GM19328 (cell line): ENCODE results near the gene GNMT.

Source experiments
- ATAC-seq: cut with Tn5 transposase; IDR thresholded peaks from one replicate; pipeline ENCODE4 v1.9.1; 2021; ENCODE audit warnings: mild to moderate bottlenecking, moderate library complexity; ENCODE audit not compliant: unreplicated experiment

Gene GNMT

DNA sequence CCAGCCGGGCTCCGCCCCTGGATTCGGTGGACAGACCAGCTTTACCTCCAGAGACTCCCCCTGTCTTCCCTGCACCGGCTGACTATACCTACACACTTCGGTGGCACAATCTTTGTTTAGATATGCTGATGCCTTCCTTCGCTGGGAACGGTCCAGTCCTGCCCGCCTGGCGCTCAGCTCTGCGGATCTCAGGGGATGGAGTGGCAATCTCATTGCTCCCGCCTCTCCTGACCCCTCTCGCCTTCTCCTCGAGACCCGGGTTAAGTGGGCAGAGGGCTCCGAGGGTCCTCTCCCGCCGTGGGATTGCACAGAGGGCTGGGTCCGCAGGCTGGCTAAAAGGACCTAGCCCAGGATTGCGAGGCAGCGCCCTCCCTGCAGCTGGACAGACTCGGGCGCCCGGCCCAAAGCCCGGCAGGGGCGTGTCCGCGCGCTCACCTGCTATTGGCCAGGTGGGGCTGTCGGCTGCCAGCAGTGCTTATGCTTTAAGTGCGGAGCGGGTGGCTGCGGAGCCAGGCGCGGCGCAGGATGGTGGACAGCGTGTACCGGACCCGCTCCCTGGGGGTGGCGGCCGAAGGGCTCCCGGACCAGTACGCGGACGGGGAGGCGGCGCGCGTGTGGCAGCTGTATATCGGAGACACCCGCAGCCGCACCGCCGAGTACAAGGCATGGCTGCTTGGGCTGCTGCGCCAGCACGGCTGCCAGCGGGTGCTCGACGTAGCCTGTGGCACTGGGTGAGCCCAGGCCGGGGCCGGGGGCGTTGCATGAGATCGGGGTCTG, at the start of gene GNMT:
GNMT (plus strand) TSS at position 512 of the 777 bp plus-strand sequence; CDS start at position 526, 14 bp downstream.
- ATAC-seq, result no peak

DNA sequence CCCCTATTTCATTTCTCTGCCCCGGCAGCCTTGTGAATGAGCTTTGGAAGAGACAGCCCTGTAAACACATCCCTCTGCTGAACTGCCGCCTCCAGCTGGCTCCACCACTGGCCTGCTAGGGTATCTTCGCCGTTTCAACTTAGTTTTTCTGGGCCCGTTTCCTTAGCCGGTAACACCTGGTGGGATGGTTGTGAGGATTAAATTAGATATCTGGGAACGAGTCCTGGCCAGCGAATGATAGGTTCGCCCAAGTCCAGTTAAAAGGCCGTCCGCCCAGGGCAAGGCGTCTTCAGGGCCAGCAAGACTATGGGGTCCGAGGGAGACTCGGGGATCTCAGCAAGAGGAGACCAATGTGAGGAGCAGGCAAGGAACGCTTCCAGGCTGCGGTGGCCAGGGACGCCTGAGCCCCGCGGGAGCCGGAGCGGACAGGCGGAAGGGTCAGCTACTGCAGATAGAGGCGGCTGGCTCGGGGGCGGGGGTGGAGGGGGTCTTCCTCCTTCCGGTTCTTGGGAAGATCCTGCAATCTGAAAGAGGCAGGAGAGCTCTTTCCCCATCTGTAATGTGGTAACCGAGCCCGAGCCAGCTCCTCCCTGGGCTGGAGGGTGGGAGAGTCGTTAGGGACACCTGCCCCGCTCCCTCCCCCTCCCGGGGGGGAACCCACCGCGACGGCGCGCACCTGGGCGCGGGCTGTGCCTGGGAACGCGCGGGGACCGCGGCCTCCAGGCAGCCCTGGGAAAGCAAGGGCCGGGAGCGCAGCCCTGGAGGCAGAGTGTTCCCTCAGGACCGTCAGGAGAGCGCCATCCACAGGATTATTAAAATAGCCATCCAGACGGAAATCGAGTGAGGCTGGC, 49.2 kb upstream of the GNMT start:
- no peak for ATAC-seq

DNA sequence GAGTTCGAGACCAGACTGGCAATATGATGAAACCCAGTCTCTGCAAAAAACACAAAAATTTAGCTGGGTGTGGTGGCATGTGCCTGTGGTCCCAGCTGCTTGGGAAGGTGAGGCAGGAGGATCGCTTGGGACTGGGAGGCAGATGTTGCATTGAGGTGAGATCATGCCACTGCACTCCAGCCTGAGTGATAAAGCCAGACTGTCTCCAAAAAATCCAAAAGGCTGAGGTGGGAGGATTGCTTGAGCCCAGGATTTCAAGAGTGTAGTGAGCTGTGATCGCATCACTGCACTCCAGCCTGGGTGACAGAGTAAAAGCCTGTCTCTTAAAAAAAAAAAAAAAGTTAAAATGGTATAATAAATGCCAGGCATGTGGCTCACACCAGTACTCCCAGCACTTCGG, 46.0 kb upstream of the GNMT start:
- no peak for ATAC-seq

DNA sequence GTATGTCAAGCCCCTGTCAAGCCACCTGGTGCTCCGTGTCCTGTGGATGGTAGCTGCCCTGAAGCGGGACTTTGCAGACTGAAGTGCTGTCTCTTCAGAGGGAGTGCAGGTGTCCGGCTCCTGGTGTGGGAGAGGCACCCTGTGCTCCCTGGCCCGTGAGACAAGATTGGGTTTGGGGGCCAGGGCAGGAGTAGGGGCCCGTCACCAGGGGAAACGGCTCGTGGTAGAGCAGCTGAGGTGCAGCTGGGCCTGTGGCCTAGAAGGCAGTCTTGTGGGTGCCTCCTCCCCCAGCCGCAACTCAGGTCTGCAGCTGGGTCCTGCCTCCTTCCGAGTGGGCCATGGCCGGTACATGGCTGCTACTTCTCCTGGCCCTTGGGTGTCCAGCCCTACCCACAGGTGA, 44.8 kb upstream of the GNMT start, which contains the start of gene PTCRA:
PTCRA (plus strand) TSS at position 322 of the 400 bp plus-strand sequence; CDS start at position 339, 17 bp downstream.
- no peak for ATAC-seq

DNA sequence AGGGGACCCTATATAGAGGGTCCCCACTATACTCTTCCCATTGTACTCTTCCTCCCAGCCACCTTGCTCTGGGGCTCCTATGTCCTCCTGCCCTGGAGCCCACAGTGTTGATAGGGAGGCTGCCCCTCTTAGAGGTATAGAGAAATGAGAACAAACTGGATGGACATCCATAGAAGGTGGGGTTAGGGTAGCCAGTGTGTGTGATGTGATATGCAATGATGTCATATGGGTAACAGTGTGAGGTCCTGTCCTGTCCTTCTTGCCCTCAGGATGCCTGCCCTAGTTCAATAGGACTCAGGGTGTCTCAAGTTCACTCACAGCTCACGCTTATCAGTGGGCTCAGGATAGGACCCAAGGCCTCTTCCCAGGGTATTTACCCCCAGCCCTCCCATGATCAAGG, 44.3 kb upstream of the GNMT start:
- ATAC-seq, result no peak

DNA sequence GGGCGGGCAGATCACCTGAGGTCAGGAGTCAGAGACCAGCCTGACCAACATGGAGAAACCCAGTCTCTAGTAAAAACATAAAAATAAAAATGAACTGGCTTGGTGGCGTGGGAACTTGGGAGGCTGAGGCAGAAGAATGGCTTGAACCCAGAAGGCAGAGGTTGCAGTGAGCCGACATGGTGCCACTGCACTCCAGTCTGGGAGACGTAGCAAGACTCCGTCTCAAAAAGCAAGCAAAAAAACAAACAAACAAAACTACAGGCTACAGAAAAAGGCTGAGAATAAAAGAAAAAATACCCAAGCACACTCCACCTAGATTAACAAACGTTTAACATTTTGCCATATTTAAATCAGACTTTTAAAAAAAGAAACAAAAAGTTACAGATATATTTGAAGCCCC, 38.8 kb upstream of the GNMT start:
- ATAC-seq, result no peak

DNA sequence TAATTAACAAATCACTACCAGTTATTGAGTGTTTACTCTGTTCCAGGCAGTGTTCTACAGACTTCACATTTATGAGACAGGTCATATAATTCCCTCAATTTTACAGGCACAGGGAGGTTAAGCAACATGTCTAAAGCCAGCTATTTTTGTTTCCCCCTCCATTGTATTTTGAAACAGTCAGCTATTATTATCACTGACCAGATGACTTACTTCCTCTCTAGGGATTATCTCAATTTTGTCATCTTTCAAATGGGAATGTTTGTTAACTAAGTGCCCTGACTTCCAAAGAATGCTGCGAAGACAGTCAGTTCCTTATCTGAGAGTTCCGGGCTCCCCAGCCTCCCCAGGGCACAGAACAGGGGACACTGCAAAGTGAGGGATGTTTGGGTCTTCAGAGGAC, 36.9 kb upstream of the GNMT start:
- no peak for ATAC-seq

DNA sequence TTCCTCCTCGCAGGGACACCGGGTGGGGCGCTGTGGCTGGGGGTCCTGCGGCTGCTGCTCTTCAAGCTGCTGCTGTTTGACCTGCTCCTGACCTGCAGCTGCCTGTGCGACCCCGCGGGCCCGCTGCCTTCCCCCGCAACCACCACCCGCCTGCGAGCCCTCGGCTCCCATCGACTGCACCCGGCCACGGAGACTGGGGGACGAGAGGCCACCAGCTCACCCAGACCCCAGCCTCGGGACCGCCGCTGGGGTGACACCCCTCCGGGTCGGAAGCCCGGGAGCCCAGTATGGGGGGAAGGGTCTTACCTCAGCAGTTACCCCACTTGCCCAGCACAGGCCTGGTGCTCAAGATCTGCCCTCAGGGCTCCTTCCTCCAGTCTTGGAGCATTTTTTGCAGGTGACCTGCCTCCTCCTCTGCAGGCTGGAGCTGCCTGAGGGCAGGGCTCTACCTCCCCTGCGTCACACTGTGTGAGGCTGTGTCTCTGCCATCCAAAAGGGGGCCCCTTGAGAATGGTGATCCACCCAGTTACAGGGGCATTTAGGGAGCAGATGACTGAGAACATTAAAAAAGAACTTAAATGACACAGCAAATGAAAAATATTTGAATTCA, 35.2 kb upstream of the GNMT start:
- no peak for ATAC-seq

DNA sequence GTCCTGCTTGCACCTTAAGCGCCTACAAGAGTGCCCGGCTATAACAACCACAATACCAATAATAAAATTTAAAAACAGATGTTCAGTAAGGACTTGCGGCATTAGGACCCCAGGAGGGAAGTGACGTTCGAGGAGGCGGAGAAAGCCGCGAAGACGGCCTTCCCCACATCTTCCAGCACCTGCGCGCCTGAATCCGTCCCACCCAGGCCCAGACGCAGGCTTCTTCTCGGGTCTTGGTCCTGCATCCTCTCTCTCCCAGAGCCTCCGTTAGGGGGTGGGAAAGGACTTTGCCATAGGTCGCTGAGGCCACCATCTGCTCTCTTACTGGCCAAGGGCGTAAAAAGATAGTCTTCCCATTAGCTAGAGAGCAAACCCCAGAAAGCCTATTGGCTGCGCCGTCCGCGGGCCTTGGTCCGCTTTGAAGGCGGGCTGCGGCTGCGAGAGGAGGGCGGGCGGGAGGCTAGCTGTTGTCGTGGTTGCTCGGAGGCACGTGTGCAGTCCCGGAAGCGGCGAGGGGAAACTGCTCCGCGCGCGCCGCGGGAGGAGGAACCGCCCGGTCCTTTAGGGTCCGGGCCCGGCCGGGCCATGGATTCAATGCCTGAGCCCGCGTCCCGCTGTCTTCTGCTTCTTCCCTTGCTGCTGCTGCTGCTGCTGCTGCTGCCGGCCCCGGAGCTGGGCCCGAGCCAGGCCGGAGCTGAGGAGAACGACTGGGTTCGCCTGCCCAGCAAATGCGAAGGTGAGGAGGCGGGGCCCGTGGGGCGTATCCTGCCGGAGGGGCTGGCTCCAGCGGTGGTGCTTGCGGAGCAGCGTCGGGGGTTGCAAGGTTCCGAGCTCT, 31.4 kb upstream of the GNMT start, which contains the start of gene CNPY3:
CNPY3 (plus strand) TSS at position 495 of the 835 bp plus-strand sequence; CDS start at position 586, 91 bp downstream.
- peak; percentile 80 for ATAC-seq

DNA sequence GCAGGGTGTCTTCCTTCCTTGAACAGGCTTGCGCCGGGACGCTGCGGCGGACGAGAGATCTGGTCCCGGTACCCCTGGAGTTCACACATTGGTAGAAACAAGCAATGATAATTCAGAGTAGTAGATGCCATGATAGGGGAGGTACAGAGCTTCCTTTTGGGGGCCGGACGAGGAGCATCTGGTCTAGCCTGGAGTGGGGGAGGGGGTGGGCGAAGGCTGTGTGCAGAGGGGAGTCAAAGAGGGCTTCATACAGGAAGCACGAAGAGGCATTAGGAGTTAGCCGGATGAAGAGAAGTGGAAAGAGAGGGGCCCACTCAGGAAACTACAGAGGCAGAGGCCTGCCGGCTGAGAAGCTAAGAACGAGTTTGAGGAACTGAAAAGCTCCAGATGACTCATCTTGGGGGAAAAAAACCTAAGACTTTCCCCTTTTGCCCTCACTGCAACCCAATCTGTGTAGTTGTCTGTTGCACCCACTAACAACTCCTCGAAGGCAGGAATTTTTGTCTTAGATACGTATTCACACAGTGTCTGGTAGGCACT, 30.7 kb upstream of the GNMT start:
- peak; percentile 33 for ATAC-seq

DNA sequence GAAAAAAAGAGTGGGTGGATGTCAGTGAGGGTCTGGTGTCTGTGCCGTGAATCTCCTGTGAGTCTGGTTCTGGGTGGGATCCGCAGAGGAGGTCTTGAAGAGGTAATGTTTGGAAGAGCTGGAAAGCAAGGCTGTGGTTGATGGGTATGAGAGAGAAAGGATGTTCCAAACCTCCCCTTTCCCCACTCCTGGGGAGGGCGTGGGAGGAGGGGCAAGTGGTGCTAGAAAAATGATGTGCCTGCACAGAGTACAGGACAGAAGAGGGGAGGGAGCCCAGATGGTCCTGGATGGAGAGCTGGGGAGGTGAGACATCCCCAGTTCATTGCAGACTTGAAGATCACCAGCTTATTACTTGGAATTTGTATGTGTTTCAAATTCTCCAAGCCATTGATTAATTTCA, 28.1 kb upstream of the GNMT start:
- no peak for ATAC-seq

DNA sequence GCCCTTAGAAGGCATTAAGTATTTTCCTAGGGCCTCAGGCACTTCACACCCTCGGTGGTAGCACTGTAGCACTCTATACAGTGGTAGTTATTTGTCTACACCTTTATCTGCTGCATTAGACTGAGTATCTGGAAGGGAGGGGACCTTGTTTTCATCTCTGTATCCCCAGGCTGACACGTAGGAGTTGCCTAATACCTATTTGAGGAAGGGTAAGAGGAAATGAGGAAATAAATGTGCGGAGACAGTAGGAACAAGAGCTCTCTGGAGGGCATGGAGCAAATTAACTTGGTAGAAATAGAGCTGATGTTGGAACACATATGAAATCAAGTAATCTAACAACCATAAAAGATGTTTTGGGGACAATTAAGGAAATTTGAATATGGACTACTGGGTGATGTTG, 27.3 kb upstream of the GNMT start:
- no peak for ATAC-seq

DNA sequence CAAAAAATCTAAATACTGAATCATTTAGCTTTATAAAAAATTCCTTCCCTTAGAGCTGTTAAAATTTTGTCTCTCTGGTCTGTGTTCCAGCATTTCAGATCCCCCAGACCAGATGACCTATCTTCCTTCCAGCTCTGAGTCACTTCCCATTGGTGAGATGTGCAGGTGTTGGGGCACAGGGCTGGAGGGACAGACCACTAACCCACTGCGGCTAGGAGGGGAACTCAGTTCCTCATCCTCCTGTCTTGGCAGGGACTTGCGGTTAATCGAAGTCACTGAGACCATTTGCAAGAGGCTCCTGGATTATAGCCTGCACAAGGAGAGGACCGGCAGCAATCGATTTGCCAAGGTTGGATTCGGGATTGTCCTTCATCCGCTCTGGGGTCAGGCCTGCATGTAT, 25.2 kb upstream of the GNMT start:
- no peak for ATAC-seq

DNA sequence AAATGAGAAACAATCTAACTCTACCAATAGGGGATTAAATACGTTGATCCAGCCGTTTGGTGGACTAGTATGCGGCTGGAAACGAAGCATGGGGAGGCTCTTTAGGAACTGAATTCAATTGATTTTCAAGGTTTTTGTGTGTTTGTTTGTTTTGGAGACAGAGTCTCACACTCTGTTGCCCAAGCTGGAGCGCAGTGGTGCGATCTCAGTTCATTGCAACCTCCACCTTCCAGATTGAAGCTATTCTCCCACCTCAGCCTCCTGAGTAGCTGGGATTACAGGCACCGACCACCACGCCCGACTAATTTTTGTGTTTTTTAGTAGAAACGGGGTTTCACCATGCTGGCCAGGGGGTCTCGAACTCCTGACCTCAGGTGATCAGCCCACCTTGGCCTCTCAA, 24.2 kb upstream of the GNMT start:
- ATAC-seq, result no peak

DNA sequence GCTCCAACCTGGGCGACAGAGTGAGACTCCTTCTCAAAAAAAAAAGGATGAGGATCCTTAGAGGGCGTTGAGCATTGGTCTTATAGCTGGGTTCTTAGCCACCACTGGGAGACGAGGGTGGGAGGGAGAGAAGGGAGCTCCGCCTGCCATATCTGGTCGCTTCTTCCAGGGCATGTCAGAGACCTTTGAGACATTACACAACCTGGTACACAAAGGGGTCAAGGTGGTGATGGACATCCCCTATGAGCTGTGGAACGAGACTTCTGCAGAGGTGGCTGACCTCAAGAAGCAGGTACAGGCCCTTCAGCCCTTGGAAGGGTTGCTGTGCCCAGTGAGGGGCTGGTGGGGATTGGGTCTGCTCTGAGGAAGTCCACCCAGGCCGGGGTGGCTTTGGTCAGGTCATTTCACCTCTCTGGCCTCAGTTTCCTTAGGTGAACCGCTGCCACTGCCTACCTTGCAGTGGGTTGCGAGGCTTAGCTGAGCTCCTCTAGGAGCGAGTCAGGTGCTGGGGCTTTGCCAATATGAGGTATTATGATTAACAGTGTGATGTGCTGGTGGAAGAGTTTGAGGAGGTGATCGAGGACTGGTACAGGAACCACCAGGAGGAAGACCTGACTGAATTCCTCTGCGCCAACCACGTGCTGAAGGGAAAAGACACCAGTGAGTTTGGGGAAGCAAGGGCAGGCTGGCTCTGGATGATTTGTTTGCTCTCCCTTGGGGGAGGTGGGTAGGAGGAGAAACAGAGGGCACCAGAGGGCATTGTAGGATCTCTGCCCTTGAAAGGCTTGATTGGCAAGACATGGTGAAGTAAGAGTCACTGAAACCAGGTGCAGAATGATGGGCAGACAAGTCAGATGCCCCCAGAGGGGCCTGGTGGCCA, 22.8 kb upstream of the GNMT start:
- ATAC-seq, result no peak

DNA sequence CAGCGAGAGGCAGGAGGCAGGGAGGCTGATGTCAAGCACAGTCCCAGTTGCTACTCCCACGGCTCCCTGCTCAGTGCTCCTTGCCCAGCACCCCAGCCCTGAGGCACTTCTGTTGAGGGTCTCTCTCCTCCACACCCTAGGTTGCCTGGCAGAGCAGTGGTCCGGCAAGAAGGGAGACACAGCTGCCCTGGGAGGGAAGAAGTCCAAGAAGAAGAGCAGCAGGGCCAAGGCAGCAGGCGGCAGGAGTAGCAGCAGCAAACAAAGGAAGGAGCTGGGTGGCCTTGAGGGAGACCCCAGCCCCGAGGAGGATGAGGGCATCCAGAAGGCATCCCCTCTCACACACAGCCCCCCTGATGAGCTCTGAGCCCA, 22.1 kb upstream of the GNMT start:
- no peak for ATAC-seq

DNA sequence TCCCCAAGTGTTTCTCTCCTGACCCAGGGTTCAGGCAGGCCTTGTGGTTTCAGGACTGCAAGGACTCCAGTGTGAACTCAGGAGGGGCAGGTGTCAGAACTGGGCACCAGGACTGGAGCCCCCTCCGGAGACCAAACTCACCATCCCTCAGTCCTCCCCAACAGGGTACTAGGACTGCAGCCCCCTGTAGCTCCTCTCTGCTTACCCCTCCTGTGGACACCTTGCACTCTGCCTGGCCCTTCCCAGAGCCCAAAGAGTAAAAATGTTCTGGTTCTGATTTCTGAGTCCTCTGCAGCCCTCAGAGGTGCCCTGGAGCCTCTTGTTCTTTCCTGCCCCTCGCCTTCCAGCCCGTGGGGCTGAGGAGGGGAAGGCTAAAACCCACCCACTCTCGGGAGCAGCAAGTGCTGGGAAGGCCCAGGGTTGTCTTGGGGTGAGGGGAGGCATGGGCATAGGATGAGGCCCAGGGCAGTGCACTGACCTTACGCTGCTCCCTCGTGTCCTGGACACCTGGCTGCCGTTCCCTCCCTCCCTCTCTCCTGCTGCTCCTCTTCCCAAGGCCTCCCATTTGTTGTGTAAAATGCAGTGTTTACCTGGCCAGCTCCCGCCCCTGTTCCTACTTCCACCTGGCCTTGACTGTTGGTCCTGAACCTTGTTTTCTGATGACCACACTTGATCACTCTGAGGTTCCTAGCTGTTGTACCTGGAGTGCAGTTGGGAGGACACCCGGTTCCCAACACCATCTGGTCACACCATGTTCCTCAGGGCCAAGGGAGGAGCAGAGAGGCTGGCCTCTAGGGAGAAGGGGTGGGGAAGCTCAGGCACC, 21.4 kb upstream of the GNMT start:
- no peak for ATAC-seq

DNA sequence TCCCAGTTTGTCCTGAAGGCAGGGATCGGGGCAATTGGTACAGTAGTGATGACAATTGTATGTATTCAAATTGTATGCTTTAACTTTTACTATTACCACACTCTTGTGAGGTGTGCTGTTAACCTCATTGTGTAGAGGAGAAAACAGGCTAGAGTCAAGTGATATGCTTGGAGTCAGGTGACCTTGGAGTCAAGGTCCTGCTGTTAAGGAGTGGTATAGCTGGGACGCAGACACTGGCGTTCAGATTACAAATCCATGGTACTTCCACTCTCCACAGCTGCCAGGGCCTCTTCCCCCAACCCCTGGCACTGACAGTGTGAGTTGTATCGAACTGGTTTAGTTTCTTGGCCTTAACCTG, 20.8 kb upstream of the GNMT start:
- no peak for ATAC-seq
